Activated gamma-delta T cell (primary cell): ENCODE measurements around the gene CHST10.
"Not testable (repeated sequence)": the region's sequence is repeated elsewhere in the genome, so short reads cannot be mapped to it uniquely, and the experiment has no call there.

Experiments used
- DNase-seq: peaks from one replicate; lab custom pipeline; 2025; lab: John Stamatoyannopoulos, UW
- total RNA-seq, 2 donors: gene quantifications; one replicate each; lab custom pipeline; 2026; lab: John Stamatoyannopoulos, UW

The CHST10 gene
- 16.2 to 19.7 reads per million in 2 donors for total RNA-seq

- peak; percentile 33 for DNase-seq
These were observed at the start of gene CHST10 for GRCh38 chr2:100416935-100417710. CHST10 (minus strand) TSS chr2:100417668; CDS start chr2:100406675, 10,993 bp downstream.

DNA sequence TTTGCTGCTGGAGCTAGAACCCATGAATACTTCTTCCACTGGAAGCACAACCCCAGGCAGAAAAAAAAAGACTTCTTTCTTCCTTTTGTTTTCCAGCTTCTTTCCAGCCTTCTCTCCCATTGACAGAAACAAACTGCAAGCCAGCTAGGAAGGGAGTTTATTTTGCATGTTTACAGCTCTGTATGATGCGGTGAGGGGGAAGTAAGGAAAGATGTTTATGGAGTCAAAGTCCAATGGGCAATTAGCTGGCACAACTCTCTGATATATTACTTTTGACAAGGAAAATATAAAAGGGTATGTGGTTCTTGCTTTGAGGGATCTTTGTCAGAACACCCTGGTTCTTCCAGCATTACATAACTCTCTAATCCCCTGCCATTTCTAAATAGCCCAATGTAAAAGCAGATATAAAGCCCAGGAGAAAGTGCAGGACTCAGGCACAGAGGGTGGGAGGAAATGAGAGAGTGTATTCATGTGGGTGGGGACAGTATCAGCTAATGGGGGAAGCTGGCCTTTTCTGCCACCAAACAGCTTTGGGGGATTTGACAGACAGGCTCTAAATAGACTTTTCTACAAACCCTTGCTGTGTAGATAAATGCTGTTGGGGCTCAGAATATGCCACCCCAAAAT, 43.5 kb upstream of the CHST10 start:
- DNase-seq, result no peak

DNA sequence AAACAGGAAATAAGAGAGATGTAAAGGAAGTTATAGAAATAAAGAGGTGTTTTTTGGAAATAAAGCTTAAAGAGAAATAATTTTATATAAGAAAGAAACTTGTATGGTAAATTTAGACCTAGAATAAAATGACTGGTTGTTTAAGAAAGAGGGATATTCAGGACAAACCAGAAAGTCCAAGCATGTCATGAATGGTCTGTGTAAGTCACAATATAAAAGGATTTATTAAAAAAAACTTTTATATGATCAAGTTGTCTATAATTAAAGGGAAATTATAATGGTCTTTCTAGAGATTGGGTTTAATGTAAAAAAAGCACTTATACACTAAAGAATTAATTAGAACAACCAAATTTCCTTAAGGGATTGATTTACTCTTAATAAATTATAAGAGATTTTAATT, 38.9 kb upstream of the CHST10 start:
- not testable (repeated sequence) for DNase-seq

DNA sequence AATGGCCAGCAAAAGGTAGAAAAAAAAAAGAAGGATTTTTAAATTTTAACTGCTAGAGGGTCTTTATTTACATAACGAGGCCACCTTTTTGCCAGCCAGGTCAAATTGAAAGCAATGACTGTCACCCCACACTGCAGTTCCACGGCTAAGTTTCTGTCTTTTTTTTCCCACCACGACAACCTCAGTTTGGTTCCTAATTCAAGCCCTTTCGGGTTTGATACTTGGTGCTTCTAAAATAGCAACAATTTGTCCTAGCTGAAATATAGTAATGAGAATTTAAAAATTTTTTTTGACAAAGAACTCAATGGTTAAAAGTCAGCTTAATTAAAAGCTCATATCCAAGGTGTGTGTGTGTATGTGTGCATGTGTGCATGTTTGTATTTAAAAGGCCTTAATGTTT, 36.4 kb upstream of the CHST10 start:
- no peak for DNase-seq

DNA sequence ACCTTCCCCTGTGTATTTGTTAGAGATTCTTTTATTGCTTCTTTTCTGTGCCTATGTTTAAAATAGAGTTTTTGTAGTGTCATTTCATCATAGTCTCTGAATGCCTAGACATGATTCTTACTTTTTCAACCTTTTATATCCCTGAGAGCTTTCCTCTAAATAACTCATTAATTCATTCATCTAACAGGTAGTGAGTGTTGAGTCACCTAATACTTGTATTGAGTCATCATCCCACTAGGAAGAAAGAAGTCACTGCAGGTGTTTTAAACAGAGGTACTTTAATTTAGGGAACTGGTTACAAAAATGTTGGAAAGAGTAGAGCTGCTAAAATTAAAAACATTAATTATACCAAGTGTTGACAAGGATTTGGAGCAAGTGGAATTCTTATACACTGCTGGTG, 34.3 kb upstream of the CHST10 start:
- DNase-seq, result no peak

DNA sequence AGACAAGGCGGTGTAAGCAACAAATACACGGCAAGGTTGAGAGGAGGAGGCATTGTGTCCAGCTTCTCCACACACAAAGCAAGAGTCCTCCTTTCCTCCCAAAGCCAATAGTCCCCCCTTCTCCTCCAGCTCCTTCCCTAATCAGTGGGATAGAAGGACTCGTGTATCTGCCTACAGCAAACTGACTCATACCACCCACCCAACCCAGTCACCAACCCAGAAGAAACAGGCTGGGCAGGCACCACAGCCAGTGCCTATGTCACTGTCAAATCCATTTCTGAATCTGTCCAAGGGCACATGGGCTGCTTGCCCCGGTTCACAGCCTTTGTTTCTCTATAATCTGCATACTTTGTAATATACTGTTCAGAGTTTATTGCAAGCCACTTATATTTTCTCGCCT, 33.6 kb upstream of the CHST10 start:
- DNase-seq, result no peak

DNA sequence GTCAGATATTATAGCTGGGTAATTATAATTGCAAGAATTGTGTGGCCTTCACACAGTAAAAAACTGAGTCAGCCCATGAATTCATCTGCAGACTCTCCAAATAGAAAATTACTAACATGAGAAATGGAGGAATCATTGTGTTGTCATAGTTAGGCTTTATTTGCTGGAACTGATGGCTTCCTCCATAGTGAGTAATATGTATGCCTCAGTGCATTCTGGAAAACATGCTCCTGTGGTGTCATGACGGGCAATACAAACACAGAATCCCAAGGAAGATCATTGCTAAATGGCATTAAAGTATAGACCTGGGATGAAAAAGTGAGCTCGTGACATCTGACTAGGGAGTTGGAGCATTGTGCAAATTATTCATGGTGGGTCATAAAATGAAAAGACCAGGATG, 29.2 kb upstream of the CHST10 start:
- DNase-seq, result no peak

DNA sequence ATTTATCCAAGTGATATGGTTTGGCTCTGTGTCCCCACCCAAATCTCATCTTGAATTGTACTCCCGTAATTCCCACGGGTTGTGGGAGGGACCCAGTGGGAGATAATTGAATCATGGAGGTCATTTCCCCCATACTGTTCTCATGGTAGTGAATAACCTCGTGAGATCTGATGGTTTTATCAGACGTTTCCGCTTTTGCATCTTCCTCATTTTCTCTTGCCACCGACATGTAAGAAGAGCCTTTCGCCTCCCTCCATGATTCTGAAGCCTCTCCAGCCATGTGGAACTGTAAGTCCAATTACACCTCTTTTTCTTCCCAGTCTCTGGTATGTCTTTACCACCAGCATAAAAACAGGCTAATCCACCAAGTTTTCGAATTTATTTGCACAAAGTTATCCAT, 20.3 kb upstream of the CHST10 start:
- DNase-seq, result no peak

- no peak for DNase-seq
These were observed 12.3 kb upstream of the CHST10 start for GRCh38 chr2:100429726-100430125.

GRCh38 chr2:100427627-100428258, 10.3 kb upstream of the CHST10 start:
- no peak for DNase-seq

DNA sequence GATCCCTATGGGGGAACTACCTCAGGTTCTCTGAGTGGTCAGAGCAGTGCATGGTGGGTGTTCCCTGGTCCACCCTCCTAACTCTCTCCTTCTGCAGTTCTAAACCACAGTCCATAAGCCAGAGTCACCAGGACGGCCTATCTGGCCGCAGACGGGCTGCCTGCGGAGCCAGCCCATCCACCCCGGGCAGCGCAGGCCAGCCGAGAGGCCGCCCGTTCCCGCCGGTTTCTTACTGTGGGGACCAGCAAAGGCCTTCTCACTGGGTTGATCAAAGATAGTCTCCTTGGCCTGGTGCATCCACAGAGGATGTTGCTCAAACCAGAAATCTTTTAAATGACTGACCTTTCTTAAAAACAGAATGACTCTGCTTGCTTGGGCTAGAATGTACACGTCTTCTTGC, 9.6 kb upstream of the CHST10 start:
- no peak for DNase-seq

GRCh38 chr2:100426384-100426720, 8.9 kb upstream of the CHST10 start:
- DNase-seq, result no peak

DNA sequence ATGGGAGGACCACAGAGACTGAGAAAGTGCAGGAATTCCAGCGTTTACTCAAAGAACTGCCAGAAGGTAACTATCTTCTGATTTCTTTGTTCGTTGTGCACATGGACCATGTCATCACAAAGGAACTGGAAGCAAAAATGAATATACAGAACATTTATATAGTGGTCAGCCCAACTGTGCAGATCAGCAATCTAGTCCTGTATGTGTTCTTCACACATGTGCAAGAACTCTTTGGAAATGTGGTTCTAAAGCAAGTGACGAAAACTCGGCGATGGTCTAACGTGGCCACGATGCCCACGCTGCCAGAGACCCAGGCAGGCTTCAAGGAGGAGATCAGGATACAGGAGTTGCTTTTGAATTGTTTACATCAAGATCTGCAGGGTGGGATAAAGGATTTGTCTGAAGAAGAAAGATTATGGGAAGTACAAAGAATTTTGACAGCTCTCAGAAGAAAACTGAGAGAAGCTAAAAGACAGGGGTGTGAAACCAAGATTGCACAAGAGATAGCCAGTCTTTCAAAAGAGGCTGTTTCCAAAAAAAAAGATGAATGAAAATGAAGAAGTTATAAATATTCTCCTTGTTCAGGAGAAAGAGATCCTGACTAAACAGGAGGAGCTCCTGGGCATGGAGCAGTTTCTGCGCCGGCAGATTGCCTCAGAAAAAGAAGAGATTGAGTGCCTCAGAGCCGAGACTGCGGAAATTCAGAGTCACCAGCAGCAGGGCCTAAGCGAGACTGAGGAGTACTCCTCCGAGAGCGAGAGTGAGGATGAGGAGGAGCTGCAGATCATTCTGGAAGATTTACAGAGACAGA, 8.3 kb upstream of the CHST10 start:
- no peak for DNase-seq

DNA sequence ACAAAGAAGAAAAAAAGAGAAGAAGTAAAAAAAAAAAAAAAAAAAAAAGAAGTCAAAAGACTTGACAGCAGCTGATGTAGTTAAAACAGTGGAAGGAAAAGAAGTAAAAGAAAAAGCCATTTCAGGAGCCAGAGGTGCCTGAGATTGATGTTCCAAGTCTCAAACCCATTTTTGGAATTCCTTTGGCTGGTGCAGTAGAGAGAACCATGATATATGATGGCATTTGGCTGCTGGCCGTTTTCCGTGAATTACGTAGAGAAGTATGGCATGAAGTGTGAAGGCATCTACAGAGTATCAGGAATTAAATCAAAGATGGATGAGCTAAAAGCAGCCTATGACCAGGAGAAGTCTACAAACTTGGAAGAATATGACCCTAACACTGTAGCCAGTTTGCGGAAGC, 7.6 kb upstream of the CHST10 start:
- DNase-seq, result no peak

GRCh38 chr2:100424277-100424875, 6.9 kb upstream of the CHST10 start:
- no peak for DNase-seq

DNA sequence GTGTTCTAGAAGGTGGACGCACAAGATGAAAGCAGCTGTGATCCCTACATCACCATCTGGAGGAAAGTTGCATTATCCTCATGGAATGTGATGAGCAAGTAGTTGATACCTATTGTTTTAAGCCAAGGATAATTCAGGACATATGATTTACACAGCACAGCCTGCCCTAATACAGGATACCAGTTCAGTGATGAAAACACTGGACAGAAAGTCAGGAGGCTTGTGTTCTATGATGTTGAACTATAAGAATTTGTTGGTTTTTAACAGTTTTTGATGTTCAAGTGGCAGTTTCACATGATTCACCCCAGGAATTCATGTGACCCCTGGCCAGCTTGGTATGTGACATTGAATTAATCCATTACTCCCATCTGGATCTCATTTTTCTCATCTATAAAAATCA, 6.2 kb upstream of the CHST10 start:
- no peak for DNase-seq

- DNase-seq, result no peak
These were observed 5.0 kb upstream of the CHST10 start for GRCh38 chr2:100422320-100423055.

- DNase-seq, result no peak
These were observed 2.4 kb upstream of the CHST10 start for GRCh38 chr2:100419915-100420314.

DNA sequence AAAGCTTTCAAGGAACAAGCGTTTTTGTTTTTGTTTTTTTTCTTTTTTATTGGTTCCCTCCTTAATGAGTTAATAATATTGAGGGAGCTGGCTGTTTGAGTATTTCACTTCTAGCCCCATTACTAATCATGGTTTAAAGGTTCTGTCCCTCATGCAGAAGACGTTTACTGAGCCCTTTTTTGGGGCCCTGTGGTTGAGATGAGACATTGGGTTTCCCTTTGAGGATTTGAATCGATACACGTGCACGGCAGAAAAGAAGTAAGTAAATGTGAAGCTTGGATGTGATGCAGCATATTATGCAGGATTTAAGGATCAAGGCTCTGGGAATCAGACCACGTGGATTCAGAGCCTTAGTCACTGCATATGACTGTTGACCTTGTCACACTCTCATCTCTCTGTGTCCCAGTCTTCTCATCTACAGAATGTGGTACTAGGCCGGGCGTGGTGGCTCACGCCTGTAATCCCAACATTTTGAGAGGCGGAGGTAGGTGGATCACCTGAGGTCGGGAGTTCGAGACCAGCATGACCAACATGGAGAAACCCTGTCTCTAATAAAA, 1.0 kb upstream of the CHST10 start:
- no peak for DNase-seq

DNA sequence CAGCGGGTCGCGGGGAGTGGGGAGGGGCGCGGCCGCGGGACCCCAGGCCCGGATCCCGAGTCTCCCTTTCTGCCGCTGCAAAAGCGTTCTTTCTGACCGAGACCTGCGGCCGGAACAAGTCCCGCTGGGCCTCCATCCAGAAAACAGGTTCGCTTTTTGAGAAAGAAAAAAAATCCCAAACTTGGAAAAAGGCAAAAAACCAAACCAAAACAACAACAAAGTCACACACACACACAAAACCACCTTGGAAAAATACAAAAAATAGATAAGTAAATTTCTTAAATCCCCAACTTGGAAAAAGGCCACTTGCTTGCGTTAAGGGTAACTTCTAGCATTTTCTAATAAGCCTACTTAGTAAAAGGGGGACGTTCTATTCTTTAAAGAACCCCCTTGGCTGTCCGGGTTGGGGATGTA, 250 bp upstream of the CHST10 start:
- DNase-seq, result no peak

GRCh38 chr2:100416397-100416934, 1.0 kb downstream of the CHST10 start:
- DNase-seq, result no peak
